CD4-positive, alpha-beta T cell (primary cell): ENCODE data around the gene TAL2. TPM values are rescaled to one million over a fixed set of nuclear protein-coding genes. Genes with fewer than 3 reads are reported as not detected.

Source experiments
- ATAC-seq: fragments of 200-7000 bp; cut with Tn5 transposase; one replicate; pipeline ENCODE4 v1.10.0; 2022; ENCODE audit warnings: mild to moderate bottlenecking; ENCODE audit not compliant: poor library complexity
- CTCF ChIA-PET: fragments of 350-600 bp; sonication (Branson Sonifier 250); formaldehyde crosslinking; loops from one replicate; lab custom pipeline; 2021; ENCODE audit warnings: antibody characterized with exemption, inconsistent platforms; lab: Charles Lee
- POLR2A ChIA-PET: fragments of 350-600 bp; sonication (Branson Sonifier 250); formaldehyde crosslinking; loops from one replicate; lab custom pipeline; 2021; ENCODE audit warnings: antibody characterized with exemption, inconsistent platforms; lab: Charles Lee
- DNase-seq, 14 experiments: peaks; one replicate each; pipeline ENCODE4 v3.0.0-alpha.2; 2013 to 2020; ENCODE audit warnings: mixed read lengths in 2 of 14
- H3K27ac ChIP-seq, 2 donors: one replicate each; pipeline versions ENCODE4 v1.5.1 to v1.7.0; 2013; ENCODE audit warnings: low read length in 2 of 2, low read depth in 1 of 2, mild to moderate bottlenecking in 1 of 2
- H3K27me3 ChIP-seq, 2 experiments: 1 replicate in 1 of 2; 2 replicates in 1 of 2; pipeline versions ENCODE4 v1.6.1 to v1.7.0; 2013; ENCODE audit warnings: low read length in 2 of 2, control low read depth in 1 of 2, mild to moderate bottlenecking in 1 of 2, moderate library complexity in 1 of 2; ENCODE audit not compliant: insufficient read depth in 2 of 2, control insufficient read depth in 1 of 2
- H3K36me3 ChIP-seq: one replicate; pipeline ENCODE4 v1.6.1; 2013; ENCODE audit warnings: low read length, control low read depth; ENCODE audit not compliant: insufficient read depth
- H3K4me1 ChIP-seq: one replicate; pipeline ENCODE4 v1.6.1; 2013; ENCODE audit warnings: low read length, control low read depth; ENCODE audit not compliant: insufficient read depth
- H3K4me3 ChIP-seq: one replicate; pipeline ENCODE4 v1.5.1; 2013; ENCODE audit warnings: mild to moderate bottlenecking, low read length, moderate library complexity
- H3K9me3 ChIP-seq, 2 experiments: 1 replicate in 1 of 2; 2 replicates in 1 of 2; pipeline versions ENCODE4 v1.6.1 to v1.7.0; 2013; ENCODE audit warnings: low read length in 2 of 2, mild to moderate bottlenecking in 2 of 2, control low read depth in 1 of 2, moderate library complexity in 1 of 2; ENCODE audit not compliant: control insufficient read depth in 1 of 2, insufficient read depth in 1 of 2
- H3K27ac Mint-ChIP-seq: one replicate; pipeline ENCODE4 v1.8.0; 2020; ENCODE audit warnings: mixed read lengths
- H3K27me3 Mint-ChIP-seq: one replicate; pipeline ENCODE4 v1.8.0; 2021; ENCODE audit warnings: mixed read lengths
- H3K36me3 Mint-ChIP-seq: one replicate; pipeline ENCODE4 v1.8.0; 2021; ENCODE audit warnings: low read depth, mixed read lengths
- H3K4me1 Mint-ChIP-seq: one replicate; pipeline ENCODE4 v1.8.0; 2021; ENCODE audit warnings: low read depth, mixed read lengths
- H3K4me3 Mint-ChIP-seq: one replicate; pipeline ENCODE4 v1.8.0; 2020; ENCODE audit warnings: mild to moderate bottlenecking, mixed read lengths
- H3K9me3 Mint-ChIP-seq: one replicate; pipeline ENCODE4 v1.8.0; 2020; ENCODE audit warnings: mixed read lengths
- CTCF ChIP-seq: fragments of 200-600 bp; IDR thresholded peaks from one replicate; pipeline ENCODE4 v1.8.0; 2022; ENCODE audit warnings: antibody characterized with exemption, mild to moderate bottlenecking
- intact Hi-C, 2 experiments: fragments of 100-400 bp; cut with DNase I in 1 of 2; cut with micrococcal nuclease in 1 of 2; formaldehyde crosslinking; loops; one replicate each; pipeline versions ENCODE4 v1.15.1 to v1.9.0; 2023 to 2025; cut with DNase I, micrococcal nuclease
- total RNA-seq, 174 experiments: library from RNA in 2 of 174; stranded (reverse) in 2 of 174; gene quantifications; one replicate each; pipeline ENCODE4 v1.2.3 and lab custom pipeline; 2021 to 2026

The TAL2 gene
- total RNA-seq, 2 experiments from 2014 or later, result not detected

DNA sequence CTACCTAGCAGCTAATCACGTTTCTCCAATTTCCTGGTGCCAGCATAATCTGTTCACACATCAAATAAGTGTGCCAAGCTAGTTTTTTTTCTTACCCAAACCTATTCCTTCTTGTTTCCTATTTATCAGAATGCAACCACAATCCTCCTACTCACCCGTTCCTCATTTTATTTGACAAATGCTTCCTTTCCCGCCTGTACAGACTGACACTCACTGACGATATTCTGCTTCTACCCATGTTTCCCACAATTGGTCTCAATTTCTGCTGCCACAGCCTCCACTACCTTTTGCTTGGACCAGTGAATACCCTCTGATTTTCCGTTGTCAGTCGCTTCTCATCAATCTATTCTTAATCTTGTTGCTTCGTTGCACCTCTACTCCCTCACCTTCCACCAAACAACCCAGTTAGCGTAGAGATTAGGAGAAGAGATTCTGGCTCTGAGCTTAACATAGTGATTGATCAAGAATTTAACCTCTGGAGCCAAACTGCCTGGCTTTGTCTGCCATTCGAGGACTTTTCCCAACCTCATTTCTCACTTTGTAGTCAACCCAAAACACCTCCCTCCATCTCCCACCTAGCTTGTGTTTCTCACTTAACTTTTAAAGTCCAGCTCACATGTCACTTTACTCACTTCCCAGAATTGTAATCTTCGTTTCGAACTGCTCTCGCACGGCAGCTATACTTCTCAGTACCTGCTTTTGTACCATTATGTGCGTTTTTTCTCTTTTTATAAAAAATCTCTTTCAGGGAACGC lies 31.4 kb downstream of the TAL2 start:
- no peaks in the 10 kb centered on the region for H3K36me3 ChIP-seq
- ATAC-seq, result peak; percentile 2
- peak overlapping the region; percentile 86 for H3K4me3 ChIP-seq
- Mint-ChIP-seq H3K4me3 (peak overlapping the region; percentile 89), H3K27ac (peak overlapping the region; percentile 73), H3K27me3 (peaks cover 31% of the 10 kb centered on the region), H3K36me3 (peaks cover 9% of the 10 kb centered on the region), H3K9me3 (no peaks in the 10 kb centered on the region), H3K4me1 (peaks cover 32% of the 10 kb centered on the region)
- H3K9me3 ChIP-seq, result no peaks in the 10 kb centered on the region
- POLR2A ChIA-PET, result interaction anchor here (1.0 to 1.6 kb wide), 5 partner anchors 21 to 1600 kb away, joined by 3 to 5 read pairs (median 3); partner anchors contain the start of gene SMC2
- peaks cover 9 to 24% of the 10 kb centered on the region in 2 experiments for H3K27me3 ChIP-seq
- H3K27ac ChIP-seq, result no peak overlapping the region
- intact Hi-C loops, result loop anchor here (5.0 to 10.0 kb wide), 4 partner anchors 246 to 1599 kb away; partner anchors contain the start of genes NIPSNAP3A (in 2 of the 2), FSD1L (in 1 of the 2), SLC44A1 (in 1 of the 2) and SMC2 (in 1 of the 2)
- CTCF ChIA-PET, result interaction anchor here (2.1 kb wide), 1 partner anchor 25 kb away, joined by 8 read pairs; no protein-coding TSS in a partner anchor
- no peak for TF ChIP-seq CTCF
- DNase-seq, result peak in 5 of 14 experiments; percentile 2 to 43 (median 20)
- H3K4me1 ChIP-seq, result peaks cover 7% of the 10 kb centered on the region

DNA sequence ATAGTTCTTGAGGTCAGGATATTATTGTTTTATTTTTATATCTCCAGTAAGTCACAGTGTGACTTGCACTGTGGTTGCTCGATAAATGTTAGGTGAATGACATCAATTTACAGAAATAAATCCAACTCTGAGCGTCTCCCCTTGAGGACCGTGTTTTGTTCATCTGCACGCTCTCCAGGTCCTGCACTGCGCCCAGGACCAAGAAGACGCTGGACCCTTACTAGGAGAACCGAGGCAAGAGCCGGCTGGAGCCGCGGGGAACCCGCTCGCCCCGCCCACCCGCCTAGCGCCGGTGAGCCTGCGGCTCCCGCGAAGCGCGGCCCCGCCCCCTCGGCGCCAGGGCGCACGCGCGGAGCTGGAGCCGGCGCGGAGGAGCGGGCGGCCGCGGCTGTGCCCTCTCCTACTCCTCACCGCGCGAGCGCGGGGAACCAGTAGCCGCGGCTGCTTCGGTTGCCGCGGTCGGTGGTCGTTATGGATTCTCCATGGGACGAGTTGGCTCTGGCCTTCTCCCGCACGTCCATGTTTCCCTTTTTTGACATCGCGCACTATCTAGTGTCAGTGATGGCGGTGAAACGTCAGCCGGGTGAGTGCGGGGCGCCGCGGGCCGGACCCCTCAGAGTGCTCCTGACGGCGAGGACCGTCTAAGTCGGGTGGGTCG lies 32.1 kb downstream of the TAL2 start, which contains the start of gene TMEM38B:
Gene TMEM38B, plus strand, starts transcription at position 352 of the 658 bp plus-strand sequence. Its CDS starts 120 bp downstream, at position 472.
- Histone ChIP-seq H3K27ac (peak within 1 kb of the TSS in 1 of 2 donors; percentile 22), H3K27me3 (peaks cover 9 to 24% of the 10 kb centered on the region in 2 experiments), H3K4me1 (peaks cover 7% of the 10 kb centered on the region), H3K4me3 (peak within 1 kb of the TSS; percentile 86), H3K36me3 (no peaks in the 10 kb centered on the region), H3K9me3 (no peaks in the 10 kb centered on the region)
- peak within 1 kb of the TSS; percentile 93 for H3K4me3 Mint-ChIP-seq
- ATAC-seq (peak; percentile 86), DNase-seq (peak; percentile 50 to 93 (median 74))
- intact Hi-C loops, result loop anchor here (5.0 to 10.0 kb wide), 4 partner anchors 247 to 1600 kb away; partner anchors contain the start of genes NIPSNAP3A (in 2 of the 2), FSD1L (in 1 of the 2), SLC44A1 (in 1 of the 2) and SMC2 (in 1 of the 2)
- H3K36me3 Mint-ChIP-seq, result peaks cover 9% of the 10 kb centered on the region
- H3K27ac Mint-ChIP-seq, result peak within 1 kb of the TSS; percentile 73
- H3K4me1 Mint-ChIP-seq, result peaks cover 40% of the 10 kb centered on the region
- H3K27me3 Mint-ChIP-seq, result peaks cover 30% of the 10 kb centered on the region
- POLR2A ChIA-PET, result interaction anchor here (1.2 to 1.6 kb wide), 4 partner anchors 20 to 1601 kb away, joined by 3 to 5 read pairs (median 4); partner anchors contain the start of genes SLC44A1 and SMC2
- H3K9me3 Mint-ChIP-seq, result no peaks in the 10 kb centered on the region
- CTCF ChIA-PET, result interaction anchor here (2.1 kb wide), 1 partner anchor 24 kb away, joined by 8 read pairs; no protein-coding TSS in a partner anchor
- TF ChIP-seq CTCF, result no peak
